Endothelial cell of umbilical vein (primary cell): Measurements from ENCODE around the gene CHMP4B. TPM values are rescaled to one million over a fixed set of nuclear protein-coding genes. Genes with fewer than 3 reads are reported as not detected.

Source experiments
- BruUV-seq: library from RNA; stranded (reverse); fragments of 400-500 nt; replicated peaks from 2 replicates; lab custom pipeline; 2021; lab: Mats Ljungman, UMichigan
- CTCF ChIA-PET: fragments of 300-600, 350-600 bp; sonication (Branson Sonifier 250); formaldehyde crosslinking; loops from one replicate; lab custom pipeline; 2021; ENCODE audit warnings: antibody characterized with exemption, inconsistent platforms; lab: Charles Lee
- POLR2A ChIA-PET: fragments of 300-600, 350-600 bp; sonication (Branson Sonifier 250); formaldehyde crosslinking; loops from one replicate; lab custom pipeline; 2021; ENCODE audit warnings: antibody characterized with exemption, inconsistent platforms; lab: Charles Lee
- DNase-seq: peaks from one replicate; pipeline ENCODE4 v3.0.0-alpha.2; 2011; ENCODE audit warnings: low read depth, low spot score
- FAIRE-seq: peaks from 2 replicates; lab custom pipeline; 2011; peaks lifted over from hg19 to GRCh38; lab: Jason Lieb, UNC
- H2AFZ ChIP-seq: 2 replicates; pipeline ENCODE4 v1.6.0; 2012; ENCODE audit warnings: low read depth, low read length, control low read depth, inconsistent platforms
- H3K27ac ChIP-seq: 2 replicates; pipeline ENCODE4 v1.5.1; 2011; ENCODE audit warnings: low read depth, mild to moderate bottlenecking, control low read depth, low read length, moderate library complexity; ENCODE audit not compliant: insufficient read depth
- H3K27me3 ChIP-seq, 2 experiments: 2 replicates each; pipeline versions ENCODE4 v1.6.0 to v1.6.1; 2011; ENCODE audit warnings: low read length in 2 of 2, mixed read lengths in 1 of 2; ENCODE audit not compliant: control insufficient read depth in 2 of 2, insufficient read depth in 2 of 2
- H3K36me3 ChIP-seq, 2 experiments: 2 replicates in 1 of 2; 3 replicates in 1 of 2; pipeline ENCODE4 v1.5.1; 2011; ENCODE audit warnings: low read length in 2 of 2, mild to moderate bottlenecking in 1 of 2, moderate library complexity in 1 of 2; ENCODE audit not compliant: control insufficient read depth in 2 of 2, insufficient read depth in 2 of 2; ENCODE audit errors: extremely low read depth in 1 of 2
- H3K4me1 ChIP-seq: 3 replicates; pipeline ENCODE4 v1.5.1; 2011; ENCODE audit warnings: mild to moderate bottlenecking, low read length; ENCODE audit not compliant: control insufficient read depth, insufficient read depth; ENCODE audit errors: extremely low read depth
- H3K4me2 ChIP-seq: 2 replicates; pipeline ENCODE4 v1.6.1; 2011; ENCODE audit warnings: low read length, control low read depth, mixed read lengths; ENCODE audit not compliant: insufficient read depth
- H3K4me3 ChIP-seq, 3 experiments: fragments of 200-600 bp in 1 of 3; sonication (generic), shearing (Covaris generic) in 1 of 3; replicated peaks in 1 of 3; 2 replicates each; pipeline ENCODE4 v1.5.1; 2011 to 2016; ENCODE audit warnings: control low read depth in 3 of 3, low read length in 3 of 3, mild to moderate bottlenecking in 2 of 3, inconsistent platforms in 1 of 3, low read depth in 1 of 3, moderate library complexity in 1 of 3; ENCODE audit not compliant: insufficient read depth in 1 of 3
- H3K79me2 ChIP-seq: 2 replicates; pipeline ENCODE4 v1.6.0; 2012; ENCODE audit warnings: low read length, inconsistent platforms; ENCODE audit not compliant: control insufficient read depth, insufficient read depth
- H3K9ac ChIP-seq: replicated peaks from 2 replicates; pipeline ENCODE3; 2011; ENCODE audit warnings: low read length, control low read depth; ENCODE audit not compliant: insufficient read depth; ENCODE audit errors: extremely low read depth
- H3K9me1 ChIP-seq: replicated peaks from 3 replicates; pipeline ENCODE4 v1.6.0; 2011; ENCODE audit warnings: mild to moderate bottlenecking, low read length; ENCODE audit not compliant: control insufficient read depth, insufficient read depth; ENCODE audit errors: extremely low read depth
- H3K9me3 ChIP-seq: replicated peaks from 2 replicates; pipeline ENCODE4 v1.5.1; 2012; ENCODE audit warnings: low read length, inconsistent platforms; ENCODE audit not compliant: control insufficient read depth, insufficient read depth
- H4K20me1 ChIP-seq: replicated peaks from 2 replicates; pipeline ENCODE3; 2011; ENCODE audit warnings: mild to moderate bottlenecking, low read length; ENCODE audit not compliant: control insufficient read depth, insufficient read depth; ENCODE audit errors: extremely low read depth
- EZH2 ChIP-seq: IDR thresholded peaks from 2 replicates; pipeline ENCODE4 v1.6.1; 2012; ENCODE audit warnings: borderline replicate concordance, low read depth, mild to moderate bottlenecking, moderate library complexity, low read length, inconsistent platforms; ENCODE audit not compliant: severe bottlenecking
- FOS ChIP-seq: IDR thresholded peaks from 2 replicates; pipeline ENCODE4 v1.6.1; 2011; ENCODE audit warnings: mild to moderate bottlenecking, low read length, moderate library complexity, borderline replicate concordance; ENCODE audit not compliant: insufficient read depth
- GATA2 ChIP-seq: IDR thresholded peaks from 2 replicates; pipeline ENCODE4 v1.7.0; 2011; ENCODE audit warnings: low read depth, mild to moderate bottlenecking, moderate library complexity, mixed read lengths, low read length; ENCODE audit not compliant: insufficient read length, insufficient read depth
- JUN ChIP-seq: IDR thresholded peaks from 2 replicates; pipeline ENCODE4 v1.6.1; 2011; ENCODE audit warnings: borderline replicate concordance, low read depth; ENCODE audit not compliant: insufficient read length, insufficient read depth
- MYC ChIP-seq: IDR thresholded peaks from one replicate; pipeline ENCODE4 v1.6.1; 2011; ENCODE audit warnings: mild to moderate bottlenecking, low read depth, low read length
- POLR2A ChIP-seq: IDR thresholded peaks from 2 replicates; pipeline ENCODE4 v1.6.1; 2012; ENCODE audit warnings: low read depth, mild to moderate bottlenecking, control low read depth, low read length
- POLR2AphosphoS5 ChIP-seq: IDR thresholded peaks from 2 replicates; pipeline ENCODE4 v1.6.1; 2012; ENCODE audit warnings: low read depth, mild to moderate bottlenecking, control low read depth, low read length, moderate library complexity; ENCODE audit not compliant: insufficient read depth
- dilution Hi-C: fragments of 300-500 bp; cut with MboI; formaldehyde crosslinking; loops from one replicate; pipeline ENCODE4 v1.15.0; 2019; ENCODE audit warnings: low sequenced_read_pairs; ENCODE audit not compliant: extremely low pct_ligation_motif_present
- intact Hi-C: fragments of 100-400 bp; cut with micrococcal nuclease; formaldehyde crosslinking; loops from one replicate; pipeline ENCODE4 v1.10.0; 2022
- polyA plus RNA-seq, 4 experiments: library from polyadenylated mRNA; depleted of rRNA in 3 of 4; stranded (reverse) in 3 of 4; unstranded in 1 of 4; fragments of >200 nt; gene quantifications; 2 replicates each; pipeline versions ENCODE4 v1.2.1 to v1.2.3, GENCODE V29; 2011 to 2012; ENCODE audit warnings: missing spikeins in 1 of 4
- total RNA-seq: library from RNA; stranded (reverse); gene quantifications from 2 replicates; pipeline ENCODE4 v1.2.3, GENCODE V29; 2021
- TF ChIP-seq, protein P1 (sequence below): IDR thresholded peaks from 2 replicates; pipeline ENCODE4 v1.6.1; 2011; ENCODE audit not compliant: insufficient read depth, insufficient read length
- TF ChIP-seq, protein P2 (sequence below), 2 donors: IDR thresholded peaks; 1 replicate in 1 of 2; 2 replicates in 1 of 2; pipeline ENCODE4 v1.5.1; 2011; ENCODE audit warnings: low read length in 2 of 2, mild to moderate bottlenecking in 2 of 2, moderate library complexity in 2 of 2, control low read depth in 1 of 2, inconsistent platforms in 1 of 2, low read depth in 1 of 2; ENCODE audit not compliant: insufficient read depth in 1 of 2; ENCODE audit errors: extremely low read depth in 1 of 2

CHMP4B gene
- total and polyA plus RNA-seq, 2 donors (not counting 3 experiments of a cell fraction or from before 2014, with no cell fraction given) = 64.7 to 112 TPM

DNA sequence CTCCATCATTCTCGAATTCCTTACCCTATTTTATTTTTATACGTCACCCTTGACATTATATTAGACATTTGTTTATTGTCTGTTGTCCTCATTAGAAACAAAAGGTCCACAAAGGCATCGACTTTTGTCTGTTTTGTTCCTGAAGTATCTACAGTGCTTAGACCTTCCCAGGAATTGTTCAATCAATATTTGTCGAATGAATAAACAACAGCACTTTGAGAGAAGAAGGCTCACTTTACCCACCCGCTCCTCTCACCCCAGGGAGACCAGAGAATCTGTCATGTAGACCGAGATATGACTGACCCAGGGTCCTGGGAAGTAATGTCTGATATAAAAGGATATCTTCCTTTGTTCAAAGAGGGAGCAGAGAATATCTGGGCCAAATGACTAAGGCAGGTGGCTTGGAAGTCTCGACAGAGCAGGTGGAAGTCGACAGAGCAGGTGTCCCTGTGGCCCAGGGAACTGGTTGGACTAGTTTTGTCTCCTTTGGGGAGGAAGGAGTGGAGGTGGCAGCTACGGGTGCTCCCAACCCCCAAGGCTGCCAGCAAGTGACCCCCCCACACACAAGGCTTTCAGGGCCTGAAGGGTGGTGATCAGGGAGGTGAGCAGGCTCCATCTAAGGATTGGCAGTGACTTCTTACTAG lies 14.8 kb upstream of the CHMP4B start:
- Histone ChIP-seq H3K79me2 (no peaks in the 10 kb centered on the region), H2AFZ (no peak overlapping the region), H3K9me1 (no peaks in the 10 kb centered on the region), H3K9me3 (no peaks in the 10 kb centered on the region), H3K36me3 (no peaks in the 10 kb centered on the region), H3K27me3 (no peaks in the 10 kb centered on the region), H3K4me1 (peaks cover 12% of the 10 kb centered on the region), H4K20me1 (no peaks in the 10 kb centered on the region), H3K4me2 (no peak overlapping the region), H3K9ac (no peak overlapping the region), H3K4me3 (no peak overlapping the region), H3K27ac (no peak overlapping the region)
- dilution Hi-C loops (no loop called here), intact Hi-C loops (no loop called here)
- no peak for DNase-seq
- ChIA-PET POLR2A (no interaction called here), CTCF (no interaction called here)
- TF ChIP-seq POLR2A (no peak), JUN (no peak), GATA2 (no peak)
- no TSS peak for BruUV-seq
- FAIRE-seq = no peak

- Histone ChIP-seq H3K9me3 (no peaks in the 10 kb centered on the region), H3K4me1 (peaks cover 12% of the 10 kb centered on the region), H3K4me3 (no peak overlapping the region), H3K27ac (no peak overlapping the region), H3K9ac (no peak overlapping the region), H4K20me1 (no peaks in the 10 kb centered on the region), H3K27me3 (no peaks in the 10 kb centered on the region), H2AFZ (no peak overlapping the region), H3K9me1 (no peaks in the 10 kb centered on the region), H3K79me2 (no peaks in the 10 kb centered on the region), H3K4me2 (no peak overlapping the region), H3K36me3 (no peaks in the 10 kb centered on the region)
- intact Hi-C loops (no loop called here), dilution Hi-C loops (no loop called here)
- DNase-seq (no peak), FAIRE-seq (no peak)
- TF ChIP-seq GATA2 = no peak
- TF ChIP-seq, protein P1, sequence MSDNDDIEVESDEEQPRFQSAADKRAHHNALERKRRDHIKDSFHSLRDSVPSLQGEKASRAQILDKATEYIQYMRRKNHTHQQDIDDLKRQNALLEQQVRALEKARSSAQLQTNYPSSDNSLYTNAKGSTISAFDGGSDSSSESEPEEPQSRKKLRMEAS = no peak
- no peak for TF ChIP-seq POLR2AphosphoS5
- TF ChIP-seq FOS = no peak
- TF ChIP-seq, protein P2, sequence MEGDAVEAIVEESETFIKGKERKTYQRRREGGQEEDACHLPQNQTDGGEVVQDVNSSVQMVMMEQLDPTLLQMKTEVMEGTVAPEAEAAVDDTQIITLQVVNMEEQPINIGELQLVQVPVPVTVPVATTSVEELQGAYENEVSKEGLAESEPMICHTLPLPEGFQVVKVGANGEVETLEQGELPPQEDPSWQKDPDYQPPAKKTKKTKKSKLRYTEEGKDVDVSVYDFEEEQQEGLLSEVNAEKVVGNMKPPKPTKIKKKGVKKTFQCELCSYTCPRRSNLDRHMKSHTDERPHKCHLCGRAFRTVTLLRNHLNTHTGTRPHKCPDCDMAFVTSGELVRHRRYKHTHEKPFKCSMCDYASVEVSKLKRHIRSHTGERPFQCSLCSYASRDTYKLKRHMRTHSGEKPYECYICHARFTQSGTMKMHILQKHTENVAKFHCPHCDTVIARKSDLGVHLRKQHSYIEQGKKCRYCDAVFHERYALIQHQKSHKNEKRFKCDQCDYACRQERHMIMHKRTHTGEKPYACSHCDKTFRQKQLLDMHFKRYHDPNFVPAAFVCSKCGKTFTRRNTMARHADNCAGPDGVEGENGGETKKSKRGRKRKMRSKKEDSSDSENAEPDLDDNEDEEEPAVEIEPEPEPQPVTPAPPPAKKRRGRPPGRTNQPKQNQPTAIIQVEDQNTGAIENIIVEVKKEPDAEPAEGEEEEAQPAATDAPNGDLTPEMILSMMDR (IDR thresholded peaks at IDR 0.05; ENCODE audit: extremely low read depth in 1 of 2, insufficient read depth in 1 of 2, low read depth in 1 of 2, low read length in 2 of 2) = no peak
- no peak for TF ChIP-seq MYC
- TF ChIP-seq JUN = no peak
- no peak for TF ChIP-seq POLR2A
- TF ChIP-seq EZH2 = no peak
- ChIA-PET POLR2A (no interaction called here), CTCF (no interaction called here)
- no TSS peak for BruUV-seq
Measured at GRCh38 chr20:33796907-33797544, 14.1 kb upstream of the CHMP4B start.
